BJ (cell line): ENCODE measurements around the gene DRD3. TPM values are rescaled to one million over a fixed set of nuclear protein-coding genes. Genes with fewer than 3 reads are reported as not detected.

Experiments
- CTCF ChIA-PET: fragments of 350-600 bp; formaldehyde crosslinking; extraction: SDS; loops from one replicate; lab custom pipeline; 2021; ENCODE audit warnings: antibody characterized with exemption, inconsistent platforms; lab: Yijun Ruan, JAX
- POLR2A ChIA-PET: fragments of 300-600 bp; sonication (Branson Sonifier 250); formaldehyde crosslinking; extraction: SDS; loops from one replicate; lab custom pipeline; 2021; ENCODE audit warnings: antibody characterized with exemption; lab: Charles Lee
- DNase-seq: peaks from one replicate; pipeline ENCODE4 v3.0.0-alpha.2; 2011; ENCODE audit warnings: low read depth
- H3K27me3 ChIP-seq: 2 replicates; pipeline ENCODE4 v1.6.0; 2011; ENCODE audit warnings: low read length; ENCODE audit not compliant: control insufficient read depth, insufficient read depth
- H3K36me3 ChIP-seq: 2 replicates; pipeline ENCODE4 v1.5.1; 2011; ENCODE audit warnings: low read length; ENCODE audit not compliant: control insufficient read depth, insufficient read depth
- H3K4me3 ChIP-seq: 2 replicates; pipeline ENCODE4 v1.5.1; 2011; ENCODE audit warnings: low read depth, mild to moderate bottlenecking, control low read depth, low read length
- polyA plus RNA-seq: library from polyadenylated mRNA; depleted of rRNA; stranded (reverse); fragments of >200 nt; gene quantifications from 2 replicates; pipeline ENCODE4 v1.2.3, GENCODE V29; 2011
- TF ChIP-seq, protein P1 (sequence below): IDR thresholded peaks from 2 replicates; pipeline ENCODE4 v1.5.1; 2011; ENCODE audit warnings: low read depth, mild to moderate bottlenecking, control low read depth, inconsistent platforms, low read length, moderate library complexity; ENCODE audit not compliant: insufficient read depth

Gene DRD3
- polyA plus RNA-seq, 1 experiment, result not detected

DNA sequence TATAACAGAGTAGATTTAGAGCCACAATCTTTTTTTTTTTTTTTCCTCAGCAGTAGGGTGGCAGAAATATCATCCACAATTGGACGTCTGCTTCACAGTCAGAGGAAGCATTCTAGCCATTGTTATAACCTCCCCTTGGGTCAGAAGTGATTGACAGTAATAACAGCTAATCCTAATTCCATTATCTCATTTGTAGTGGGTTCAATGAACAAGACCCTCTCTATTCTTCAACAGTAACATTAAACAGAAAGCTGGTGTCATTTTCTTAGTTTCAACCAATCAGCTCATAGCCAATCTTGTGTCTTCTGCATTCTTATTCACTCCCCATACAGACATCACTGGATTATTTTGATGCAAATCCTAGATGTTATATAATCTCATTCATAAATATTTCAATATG is 77.8 kb downstream of the DRD3 start:
- CTCF ChIA-PET, result interaction anchor here (0.6 to 1.4 kb wide), 2 partner anchors 12 to 47 kb away, joined by 3 read pairs; no protein-coding TSS in a partner anchor
- TF ChIP-seq, protein P1, sequence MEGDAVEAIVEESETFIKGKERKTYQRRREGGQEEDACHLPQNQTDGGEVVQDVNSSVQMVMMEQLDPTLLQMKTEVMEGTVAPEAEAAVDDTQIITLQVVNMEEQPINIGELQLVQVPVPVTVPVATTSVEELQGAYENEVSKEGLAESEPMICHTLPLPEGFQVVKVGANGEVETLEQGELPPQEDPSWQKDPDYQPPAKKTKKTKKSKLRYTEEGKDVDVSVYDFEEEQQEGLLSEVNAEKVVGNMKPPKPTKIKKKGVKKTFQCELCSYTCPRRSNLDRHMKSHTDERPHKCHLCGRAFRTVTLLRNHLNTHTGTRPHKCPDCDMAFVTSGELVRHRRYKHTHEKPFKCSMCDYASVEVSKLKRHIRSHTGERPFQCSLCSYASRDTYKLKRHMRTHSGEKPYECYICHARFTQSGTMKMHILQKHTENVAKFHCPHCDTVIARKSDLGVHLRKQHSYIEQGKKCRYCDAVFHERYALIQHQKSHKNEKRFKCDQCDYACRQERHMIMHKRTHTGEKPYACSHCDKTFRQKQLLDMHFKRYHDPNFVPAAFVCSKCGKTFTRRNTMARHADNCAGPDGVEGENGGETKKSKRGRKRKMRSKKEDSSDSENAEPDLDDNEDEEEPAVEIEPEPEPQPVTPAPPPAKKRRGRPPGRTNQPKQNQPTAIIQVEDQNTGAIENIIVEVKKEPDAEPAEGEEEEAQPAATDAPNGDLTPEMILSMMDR, result no peak
- no peaks in the 10 kb centered on the region for H3K27me3 ChIP-seq
- no peak for DNase-seq
- POLR2A ChIA-PET, result no interaction called here
- H3K36me3 ChIP-seq, result no peaks in the 10 kb centered on the region
- H3K4me3 ChIP-seq, result no peak overlapping the region

DNA sequence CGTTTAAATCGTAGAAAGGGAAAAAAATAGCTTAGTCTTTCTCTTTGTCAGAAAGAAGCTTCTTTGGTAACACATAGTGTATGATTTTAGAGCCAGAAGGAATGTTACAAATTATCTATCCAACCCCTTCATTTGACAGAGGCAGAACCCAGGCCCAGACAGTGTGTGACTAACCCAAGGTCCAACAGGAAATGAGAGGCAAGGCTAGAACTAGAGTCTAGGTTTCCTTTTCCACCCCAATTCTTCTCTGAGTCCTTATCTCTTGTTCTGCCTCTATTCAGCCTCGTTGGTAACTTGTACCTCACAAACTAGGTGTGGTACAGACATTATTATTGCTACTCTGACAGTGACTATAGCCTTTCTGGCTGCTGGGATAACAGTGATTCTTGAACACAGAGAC is 83.1 kb downstream of the DRD3 start:
- no peak overlapping the region for H3K4me3 ChIP-seq
- H3K27me3 ChIP-seq, result no peaks in the 10 kb centered on the region
- ChIA-PET CTCF (no interaction called here), POLR2A (no interaction called here)
- H3K36me3 ChIP-seq, result no peaks in the 10 kb centered on the region
- TF ChIP-seq, protein P1, result no peak
- no peak for DNase-seq

DNA sequence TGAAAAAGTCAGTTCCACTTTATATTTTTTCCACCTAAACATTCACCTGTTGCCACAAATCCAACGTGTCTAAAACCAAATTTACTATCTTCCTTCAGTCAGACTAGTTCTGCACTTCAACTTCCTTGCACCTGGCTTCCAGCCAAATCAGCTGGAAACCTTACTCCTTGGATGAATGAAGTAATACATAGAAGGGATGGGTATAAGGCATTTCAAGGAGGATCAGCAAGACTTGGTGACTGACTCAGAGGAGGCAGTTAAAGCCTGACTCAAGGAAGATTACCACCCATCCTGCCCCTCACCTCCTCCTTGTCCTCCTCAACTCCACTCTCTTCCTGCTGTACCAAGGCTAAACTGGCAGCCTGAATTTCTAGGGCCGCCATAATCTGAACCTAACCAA is 85.3 kb downstream of the DRD3 start:
- H3K36me3 ChIP-seq, result no peaks in the 10 kb centered on the region; the same call in 1 of the 2 replicates
- no peak overlapping the region for H3K4me3 ChIP-seq
- ChIA-PET POLR2A (no interaction called here), CTCF (interaction anchor here (1.3 to 2.0 kb wide), 2 partner anchors 11 to 14 kb away, joined by 3 to 8 read pairs; no protein-coding TSS in a partner anchor)
- TF ChIP-seq, protein P1, result no peak
- no peak for DNase-seq
- no peaks in the 10 kb centered on the region for H3K27me3 ChIP-seq

DNA sequence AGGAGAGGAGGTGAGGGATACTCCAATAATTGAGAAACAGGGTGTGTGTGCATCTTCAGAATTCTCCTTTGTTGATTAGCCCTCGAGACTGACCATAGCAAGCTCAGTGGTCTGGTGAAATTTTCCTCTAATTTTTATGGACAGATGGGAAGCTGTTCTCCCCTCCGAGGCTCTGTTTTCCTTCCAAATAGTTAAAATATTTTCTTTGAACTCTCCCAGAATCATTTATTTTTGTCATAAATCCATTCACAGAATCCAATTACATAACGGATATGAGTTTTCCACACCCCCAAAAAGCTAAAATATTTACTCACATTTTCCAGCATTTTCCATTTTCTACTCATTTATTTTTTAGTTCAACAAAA is 85.9 kb downstream of the DRD3 start:
- TF ChIP-seq, protein P1, result no peak
- POLR2A ChIA-PET, result no interaction called here
- Histone ChIP-seq H3K36me3 (no peaks in the 10 kb centered on the region; the same call in 1 of the 2 replicates), H3K27me3 (no peaks in the 10 kb centered on the region), H3K4me3 (no peak overlapping the region)
- DNase-seq, result no peak
- CTCF ChIA-PET, result interaction anchor here (1.3 to 2.0 kb wide), 2 partner anchors 12 to 13 kb away, joined by 3 to 8 read pairs; no protein-coding TSS in a partner anchor

DNA sequence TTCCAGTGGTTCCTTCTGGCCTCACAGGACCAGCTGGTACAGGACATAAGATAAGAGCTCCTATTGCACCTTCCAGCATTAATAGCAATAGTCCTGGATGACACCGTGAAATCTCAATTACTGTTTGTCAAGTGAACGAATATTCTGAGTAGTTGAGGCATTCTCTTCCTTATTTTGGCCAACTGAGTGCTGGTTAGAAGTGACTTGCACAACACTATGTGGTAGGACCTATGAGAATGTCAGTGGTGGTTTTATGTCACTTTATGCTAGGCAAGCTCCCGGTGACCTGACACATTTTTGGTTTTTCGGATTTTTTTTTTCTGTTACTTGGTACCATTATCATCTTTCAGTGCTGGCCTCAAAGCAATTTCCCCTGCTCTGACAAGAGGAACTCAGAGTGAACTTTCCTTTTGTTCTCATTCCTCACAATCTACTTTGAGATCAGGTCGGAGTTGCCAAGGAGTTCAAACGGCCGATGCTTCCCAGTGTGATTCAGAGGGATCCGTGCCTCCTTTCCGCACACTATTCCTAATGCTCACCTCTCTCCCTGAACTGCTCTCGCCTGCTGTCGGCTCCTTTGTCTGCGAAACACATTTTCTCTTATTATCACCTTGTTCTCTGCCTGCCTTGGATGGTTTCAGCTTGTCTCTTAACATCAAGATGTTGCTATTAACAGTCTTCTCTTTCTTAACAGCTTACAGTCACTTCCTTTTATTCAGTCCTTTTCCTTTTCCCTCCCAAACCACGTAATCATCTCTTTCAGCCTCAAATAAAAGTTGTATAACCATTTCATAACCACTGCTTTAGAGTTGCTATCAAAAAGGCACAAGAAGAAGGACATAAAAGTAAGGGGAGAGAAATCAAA is 86.5 kb downstream of the DRD3 start:
- H3K4me3 ChIP-seq, result no peak overlapping the region
- no peaks in the 10 kb centered on the region; the same call in 1 of the 2 replicates for H3K36me3 ChIP-seq
- H3K27me3 ChIP-seq, result no peaks in the 10 kb centered on the region
- TF ChIP-seq, protein P1, result no peak
- ChIA-PET CTCF (interaction anchor here (1.3 to 2.0 kb wide), 2 partner anchors 12 kb away, joined by 3 to 8 read pairs; no protein-coding TSS in a partner anchor), POLR2A (no interaction called here)
- no peak for DNase-seq
